ENCODE measurements around the gene CAMTA1. TPM values are rescaled to one million over a fixed set of nuclear protein-coding genes. Genes with fewer than 3 reads are reported as not detected.

The CAMTA1 gene
- total RNA-seq, 1 donor from 2014 or later, result 62.9 TPM

- DNase-seq (ENCODE audit: extremely low spot score in 2 of 2), result no peak
- no peaks in the 10 kb centered on the region for H3K9me3 ChIP-seq
- no peak for TF ChIP-seq POLR2A (IDR thresholded peaks at IDR 0.05)
- H3K36me3 ChIP-seq, result peaks cover 0 to 82% of the 10 kb centered on the region in 2 donors
- H3K27ac ChIP-seq, result no peak overlapping the region
- no peaks in the 10 kb centered on the region for H3K4me1 ChIP-seq
- H3K27me3 ChIP-seq, result no peaks in the 10 kb centered on the region
- no peak overlapping the region for H3K4me3 ChIP-seq
- intact Hi-C loops (cut with DNase I), result no loop called here
Observed at GRCh38 chr1:7808253-7808844, 1023.1 kb downstream of the CAMTA1 start.

- Histone ChIP-seq H3K4me1 (no peaks in the 10 kb centered on the region), H3K36me3 (peaks cover 0 to 77% of the 10 kb centered on the region in 2 donors), H3K27me3 (no peaks in the 10 kb centered on the region), H3K9me3 (no peaks in the 10 kb centered on the region), H3K27ac (no peak overlapping the region), H3K4me3 (no peak overlapping the region)
- no peak for TF ChIP-seq POLR2A (IDR thresholded peaks at IDR 0.05)
- no peak for TF ChIP-seq POLR2AphosphoS5 (IDR thresholded peaks at IDR 0.05; ENCODE audit: insufficient read depth in 1 of 2, low read depth in 1 of 2)
- no peak for TF ChIP-seq CTCF (IDR thresholded peaks at IDR 0.05)
- DNase-seq (ENCODE audit: extremely low spot score in 2 of 2), result no peak
- intact Hi-C loops (cut with DNase I), result no loop called here
Observed at GRCh38 chr1:7809742-7810141, 1024.5 kb downstream of the CAMTA1 start.

DNA sequence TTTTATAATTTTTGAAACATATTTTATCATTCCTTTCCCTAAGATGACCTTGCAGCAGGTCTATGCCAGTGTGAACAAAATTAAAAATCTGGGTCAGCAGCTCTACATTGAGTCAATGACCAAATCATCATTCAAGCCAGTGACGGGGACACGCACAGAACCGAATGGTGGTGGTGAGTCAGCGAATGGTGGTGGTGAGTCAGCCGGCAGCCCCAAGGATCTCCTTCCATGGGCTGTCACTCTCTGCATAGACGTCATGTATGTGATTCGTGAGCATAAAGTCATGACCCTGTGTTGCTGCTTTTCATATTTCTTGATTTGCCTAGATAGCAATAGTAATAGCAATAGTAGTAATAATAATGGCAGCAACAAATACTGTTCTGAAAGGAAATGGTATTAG is 1025.1 kb downstream of the CAMTA1 start:
- intact Hi-C loops (cut with DNase I), result no loop called here
- Histone ChIP-seq H3K4me1 (no peaks in the 10 kb centered on the region), H3K27ac (no peak overlapping the region), H3K4me3 (no peak overlapping the region), H3K9me3 (no peaks in the 10 kb centered on the region), H3K27me3 (no peaks in the 10 kb centered on the region), H3K36me3 (peaks cover 0 to 70% of the 10 kb centered on the region in 2 donors)
- TF ChIP-seq POLR2AphosphoS5 (IDR thresholded peaks at IDR 0.05; ENCODE audit: insufficient read depth in 1 of 2, low read depth in 1 of 2) (no peak), CTCF (IDR thresholded peaks at IDR 0.05) (no peak), POLR2A (IDR thresholded peaks at IDR 0.05) (no peak)
- no peak for DNase-seq (ENCODE audit: extremely low spot score in 2 of 2)

GRCh38 chr1:7811476-7811875 is 1026.2 kb downstream of the CAMTA1 start:
- Histone ChIP-seq H3K9me3 (no peaks in the 10 kb centered on the region), H3K36me3 (peaks cover 0 to 60% of the 10 kb centered on the region in 2 donors), H3K27me3 (no peaks in the 10 kb centered on the region), H3K4me1 (no peaks in the 10 kb centered on the region), H3K27ac (no peak overlapping the region), H3K4me3 (no peak overlapping the region)
- DNase-seq (ENCODE audit: extremely low spot score in 2 of 2), result no peak
- intact Hi-C loops (cut with DNase I), result no loop called here
- TF ChIP-seq POLR2A (IDR thresholded peaks at IDR 0.05) (no peak), CTCF (IDR thresholded peaks at IDR 0.05) (no peak), POLR2AphosphoS5 (IDR thresholded peaks at IDR 0.05; ENCODE audit: insufficient read depth in 1 of 2, low read depth in 1 of 2) (no peak)

DNA sequence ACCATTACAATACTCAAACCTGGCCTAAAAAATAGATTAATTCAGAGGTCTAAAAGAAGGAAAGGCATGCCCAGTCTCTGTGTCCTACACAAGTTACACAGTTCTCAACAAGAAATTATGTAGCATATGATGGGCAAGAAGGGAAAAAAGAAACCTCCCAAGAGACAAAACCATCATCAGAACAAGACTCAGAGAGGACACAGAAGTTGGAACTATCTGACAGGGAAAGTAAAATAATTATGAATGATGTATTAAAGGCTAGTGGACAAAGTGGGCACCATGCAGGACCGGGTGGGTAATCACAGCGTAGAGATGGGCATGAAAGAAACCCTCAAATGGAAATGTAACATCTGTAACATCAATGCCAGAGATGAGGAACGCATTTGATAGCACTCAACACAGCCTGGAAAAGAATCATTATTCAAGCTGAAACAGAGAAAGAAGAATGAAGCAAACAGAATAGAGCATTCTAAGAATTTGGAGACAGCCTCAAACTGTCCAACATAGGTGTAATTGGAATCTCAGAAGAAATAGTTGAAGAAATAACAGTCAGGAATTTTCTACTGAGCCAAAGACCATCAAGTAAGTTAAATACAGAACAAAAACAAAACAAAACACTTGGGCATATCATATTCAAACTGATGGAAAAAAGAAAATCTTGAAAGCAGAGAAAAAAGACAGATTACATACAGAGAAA is 1028.6 kb downstream of the CAMTA1 start:
- Histone ChIP-seq H3K9me3 (no peaks in the 10 kb centered on the region), H3K27ac (no peak overlapping the region), H3K4me1 (no peaks in the 10 kb centered on the region), H3K4me3 (no peak overlapping the region), H3K27me3 (no peaks in the 10 kb centered on the region), H3K36me3 (peaks cover 0 to 51% of the 10 kb centered on the region in 2 donors)
- intact Hi-C loops (cut with DNase I), result no loop called here
- TF ChIP-seq POLR2A (IDR thresholded peaks at IDR 0.05) (no peak), POLR2AphosphoS5 (IDR thresholded peaks at IDR 0.05; ENCODE audit: insufficient read depth in 1 of 2, low read depth in 1 of 2) (no peak), CTCF (IDR thresholded peaks at IDR 0.05) (no peak)
- no peak for DNase-seq (ENCODE audit: extremely low spot score in 2 of 2)

Small RNA genes lying within 50 kb of the gene (small RNA-seq; reads per million reads assigned to genes)
- gene AL359881.1 (not detected), gene AL590128.1 (not detected), gene RNU1-8P (not detected)

Other genes starting within 250 kb of the CAMTA1 start
- gene NOL9, start 230.9 kb upstream of the CAMTA1 start, total RNA-seq, result 16.7 TPM
- not detected for gene TAS1R1, start 230.1 kb upstream of the CAMTA1 start, total RNA-seq
- gene ZBTB48, start 205.5 kb upstream of the CAMTA1 start, total RNA-seq, result 9.1 TPM
- gene KLHL21, start 182.6 kb upstream of the CAMTA1 start, total RNA-seq, result 54.3 TPM
- 21.6 TPM for gene PHF13, start 171.7 kb upstream of the CAMTA1 start, total RNA-seq
- 29.0 TPM for gene THAP3, start 160.6 kb upstream of the CAMTA1 start, total RNA-seq
- gene DNAJC11, start 83.6 kb upstream of the CAMTA1 start, total RNA-seq, result 29.2 TPM